SKM-1 treated with dmso at 0.1 percent for 144 hours (cell line): ENCODE results near the gene KRT4.
"Not testable (repeated sequence)": the region's sequence is repeated elsewhere in the genome, so short reads cannot be mapped to it uniquely, and the experiment has no call there.

Source experiments
- DNase-seq: peaks from one replicate; lab custom pipeline; 2025; ENCODE audit not compliant: unreplicated experiment; lab: John Stamatoyannopoulos, UW

Gene KRT4

GRCh38 chr12:52813885-52814709 is at the start of gene KRT4:
KRT4 (minus strand) TSS chr12:52814116; CDS start chr12:52814058, 58 bp downstream.
- no peak for DNase-seq

GRCh38 chr12:52862023-52862422 is 48.1 kb upstream of the KRT4 start:
- no peak for DNase-seq

GRCh38 chr12:52861511-52861910 is 47.6 kb upstream of the KRT4 start:
- no peak for DNase-seq

GRCh38 chr12:52860102-52860823 is 46.3 kb upstream of the KRT4 start:
- no peak for DNase-seq

GRCh38 chr12:52857500-52857899 is 43.6 kb upstream of the KRT4 start:
- no peak for DNase-seq

- DNase-seq: no peak
Measured at GRCh38 chr12:52856787-52857186, 42.9 kb upstream of the KRT4 start.

- DNase-seq: not testable (repeated sequence)
Measured at GRCh38 chr12:52856077-52856476, 42.2 kb upstream of the KRT4 start.

- no peak for DNase-seq
Measured at GRCh38 chr12:52851787-52852186, 37.9 kb upstream of the KRT4 start.

- no peak for DNase-seq
Measured at GRCh38 chr12:52850681-52851080, 36.8 kb upstream of the KRT4 start.

GRCh38 chr12:52849511-52849910 is 35.6 kb upstream of the KRT4 start:
- no peak for DNase-seq

GRCh38 chr12:52848661-52849255 is 34.8 kb upstream of the KRT4 start, which contains the start of gene KRT78:
KRT78 (minus strand) TSS chr12:52848994; CDS start chr12:52848930, 64 bp downstream.
- DNase-seq: no peak

- no peak for DNase-seq
Measured at GRCh38 chr12:52847335-52848102, 33.6 kb upstream of the KRT4 start.

- no peak for DNase-seq
Measured at GRCh38 chr12:52846356-52846970, 32.5 kb upstream of the KRT4 start.

- no peak for DNase-seq
Measured at GRCh38 chr12:52845946-52846345, 32.0 kb upstream of the KRT4 start.

- no peak for DNase-seq
Measured at GRCh38 chr12:52844386-52844785, 30.5 kb upstream of the KRT4 start.

- DNase-seq: no peak
Measured at GRCh38 chr12:52839436-52840105, 25.7 kb upstream of the KRT4 start.

GRCh38 chr12:52838609-52839435 is 24.9 kb upstream of the KRT4 start:
- DNase-seq: no peak

- no peak for DNase-seq
Measured at GRCh38 chr12:52837781-52838608, 24.1 kb upstream of the KRT4 start.
